GM19468 (cell line): ENCODE data around the gene DYNLT5.
"Not testable (repeated sequence)": the region's sequence is repeated elsewhere in the genome, so short reads cannot be mapped to it uniquely, and the experiment has no call there.

ENCODE experiments used
- ATAC-seq: cut with Tn5 transposase; IDR thresholded peaks from one replicate; pipeline ENCODE4 v1.9.1; 2021; ENCODE audit warnings: mild to moderate bottlenecking, moderate library complexity, moderate number of reproducible peaks; ENCODE audit not compliant: unreplicated experiment; ENCODE audit errors: extremely low read depth

The DYNLT5 gene

DNA sequence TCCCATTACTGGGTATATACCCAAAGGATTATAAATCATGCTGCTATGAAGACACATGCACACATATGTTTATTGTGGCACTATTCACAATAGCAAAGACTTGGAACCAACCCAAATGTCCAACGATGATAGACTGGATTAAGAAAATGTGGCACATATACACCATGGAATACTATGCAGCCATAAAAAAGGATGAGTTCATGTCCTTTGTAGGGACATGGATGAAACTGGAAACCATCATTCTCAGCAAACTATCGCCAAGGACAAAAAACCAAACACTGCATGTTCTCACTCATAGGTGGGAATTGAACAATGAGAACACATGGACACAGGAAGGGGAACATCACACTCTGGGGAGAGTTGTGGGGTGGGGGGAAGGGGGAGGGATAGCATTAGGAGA, 33.5 kb downstream of the DYNLT5 start:
- ATAC-seq = not testable (repeated sequence)

DNA sequence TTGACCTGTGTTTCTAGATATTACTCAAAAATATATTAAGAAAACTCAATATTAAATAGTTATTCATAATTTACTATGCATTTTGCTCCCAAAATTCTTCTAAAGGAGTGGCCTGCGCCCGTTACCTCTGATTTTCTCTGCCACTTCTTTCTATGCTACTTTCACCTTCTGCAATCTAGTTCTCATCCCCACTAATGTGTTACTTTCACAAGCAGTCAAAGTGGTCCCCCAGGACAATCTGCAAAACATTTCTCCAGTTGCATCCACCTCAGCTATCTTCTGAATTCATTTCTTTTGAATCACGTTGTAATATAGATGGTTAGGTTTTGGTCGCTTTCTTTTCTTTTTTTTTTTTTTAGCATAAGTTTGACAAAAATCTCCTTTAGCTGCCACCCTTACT, 35.4 kb downstream of the DYNLT5 start:
- ATAC-seq = no peak

DNA sequence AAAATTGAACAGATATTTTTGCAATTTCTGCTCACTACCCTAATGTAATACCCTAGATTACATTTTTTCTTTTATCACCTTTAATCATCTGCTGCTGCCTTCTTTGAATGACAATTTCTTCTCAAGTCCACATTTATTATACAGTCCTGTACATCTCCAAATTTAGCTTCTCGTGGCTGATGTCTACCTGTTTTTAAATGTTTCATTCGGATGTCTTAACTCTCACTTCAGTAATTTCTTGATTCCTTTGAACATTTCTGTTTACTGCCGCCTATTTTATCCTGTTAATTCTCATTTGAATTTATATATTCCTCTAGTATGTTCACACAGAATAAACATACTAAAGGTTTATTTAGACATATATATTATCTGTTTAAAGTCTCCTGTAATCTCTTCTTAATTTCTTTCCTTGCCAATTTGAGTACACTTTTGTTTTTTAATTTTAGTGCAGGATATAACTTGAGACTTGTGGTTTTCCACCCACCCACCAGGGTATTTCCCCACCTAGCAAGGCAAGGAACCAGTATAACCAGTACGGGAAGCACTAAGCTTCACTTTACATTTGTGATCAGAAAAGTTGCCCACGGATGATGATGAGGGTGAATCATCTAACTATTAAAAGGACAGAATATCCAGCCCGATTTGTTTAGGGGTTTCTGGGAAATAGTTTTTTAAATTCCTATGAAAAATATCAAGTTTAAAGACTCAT, 36.1 kb downstream of the DYNLT5 start:
- ATAC-seq = no peak

DNA sequence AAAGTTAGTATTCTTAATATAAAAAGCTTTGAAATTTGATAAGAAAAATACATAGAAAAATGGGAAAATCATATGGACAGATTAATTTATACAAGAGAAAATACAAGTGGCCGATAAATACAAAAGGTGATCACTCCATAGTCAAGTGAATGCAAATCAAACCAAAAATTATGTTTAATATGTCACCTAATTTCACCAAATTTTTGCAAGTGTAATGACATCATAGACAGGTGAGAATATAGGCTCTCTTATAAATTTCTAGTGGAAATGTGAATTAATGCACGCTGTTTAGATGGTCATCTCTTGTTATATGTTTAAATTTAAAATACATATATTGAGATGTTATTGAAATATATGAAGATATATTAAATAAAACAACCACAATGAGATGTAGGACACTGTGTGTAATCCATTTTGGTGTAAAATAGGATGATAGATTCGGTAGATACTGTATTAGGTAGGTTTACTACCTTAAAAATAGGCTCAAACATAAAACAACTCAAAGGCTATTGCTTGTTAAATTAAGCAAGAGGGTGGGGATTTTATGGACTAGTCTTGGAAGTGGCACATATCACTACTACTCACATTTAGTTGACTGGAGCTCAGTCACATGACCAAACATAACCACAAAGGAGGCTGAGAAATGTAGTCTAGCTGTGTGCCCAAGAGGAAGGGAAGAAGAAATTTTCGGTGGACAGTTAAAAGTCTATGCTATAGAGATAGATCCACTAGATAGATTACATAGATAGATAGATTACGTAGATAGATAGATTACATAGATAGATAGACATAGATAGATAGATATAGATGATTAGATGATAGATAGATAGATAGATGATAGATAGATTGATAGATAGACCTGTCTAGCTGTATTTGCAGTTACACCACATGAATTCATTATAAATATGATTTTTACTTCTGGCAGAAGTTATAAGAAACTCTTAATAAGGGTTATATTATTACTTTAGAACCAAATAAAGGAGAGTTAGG, 39.7 kb downstream of the DYNLT5 start:
- no peak for ATAC-seq

DNA sequence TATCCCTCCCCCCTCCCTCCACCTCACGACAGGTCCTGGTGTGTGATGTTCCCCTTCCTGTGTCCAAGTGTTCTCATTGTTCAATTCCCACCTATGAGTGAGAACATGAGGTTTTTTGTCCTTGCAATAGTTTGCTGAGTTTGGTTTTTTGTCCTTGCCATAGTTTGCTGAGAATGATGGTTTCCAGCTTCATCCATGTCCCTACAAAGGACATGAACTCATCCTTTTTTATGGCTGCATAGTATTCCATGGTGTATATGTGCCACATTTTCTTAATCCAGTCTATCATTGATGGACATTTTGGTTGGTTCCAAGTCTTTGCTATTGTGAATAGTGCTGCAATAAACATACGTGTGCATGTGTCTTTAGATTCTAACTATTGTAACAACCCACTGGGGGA, 43.6 kb downstream of the DYNLT5 start:
- ATAC-seq = not testable (repeated sequence)

DNA sequence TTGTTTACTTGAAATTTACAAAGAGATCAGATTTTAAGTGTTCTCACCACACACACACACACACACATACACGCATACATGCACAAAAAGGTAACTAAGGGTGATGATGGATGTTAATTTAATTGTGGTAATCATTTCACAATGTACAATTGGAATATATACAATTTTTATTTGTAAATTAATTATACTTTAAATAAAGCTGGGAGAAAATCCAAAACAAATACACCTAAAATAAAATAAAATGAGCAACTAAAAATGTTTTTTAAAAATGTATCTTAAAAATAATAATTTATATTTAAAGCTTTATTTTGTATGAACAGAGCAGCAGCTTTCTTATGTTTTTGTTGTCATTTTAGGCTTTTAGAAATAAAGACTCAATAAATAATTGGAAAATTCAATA, 57.0 kb downstream of the DYNLT5 start:
- no peak for ATAC-seq

DNA sequence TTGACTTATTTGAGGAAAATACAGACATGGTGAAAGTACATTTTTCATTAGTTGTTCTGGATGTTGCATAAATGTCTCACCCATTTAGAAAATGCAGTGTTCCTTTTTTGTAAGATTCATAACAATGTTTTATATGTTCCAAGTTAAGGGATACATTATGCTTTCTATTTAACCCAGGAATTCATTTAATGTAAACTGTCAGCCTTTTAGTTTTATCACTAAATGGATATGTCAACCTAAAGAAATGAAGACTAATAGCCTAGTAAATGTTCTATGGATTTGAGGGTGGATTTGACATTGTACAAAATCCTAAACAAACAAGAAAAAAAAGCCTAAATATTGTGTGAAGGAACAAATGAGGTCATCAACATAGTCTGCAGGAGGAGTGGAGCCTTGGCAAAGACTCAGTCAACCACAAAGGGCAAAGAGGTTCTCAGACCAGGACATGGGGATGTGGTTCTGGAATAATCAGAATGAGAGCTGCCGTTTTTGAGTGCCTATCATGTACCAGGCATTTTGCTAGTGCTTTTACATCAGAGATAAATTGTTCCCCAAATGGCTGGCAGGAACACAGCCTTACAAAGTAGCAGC, 57.6 kb downstream of the DYNLT5 start:
- ATAC-seq = no peak

DNA sequence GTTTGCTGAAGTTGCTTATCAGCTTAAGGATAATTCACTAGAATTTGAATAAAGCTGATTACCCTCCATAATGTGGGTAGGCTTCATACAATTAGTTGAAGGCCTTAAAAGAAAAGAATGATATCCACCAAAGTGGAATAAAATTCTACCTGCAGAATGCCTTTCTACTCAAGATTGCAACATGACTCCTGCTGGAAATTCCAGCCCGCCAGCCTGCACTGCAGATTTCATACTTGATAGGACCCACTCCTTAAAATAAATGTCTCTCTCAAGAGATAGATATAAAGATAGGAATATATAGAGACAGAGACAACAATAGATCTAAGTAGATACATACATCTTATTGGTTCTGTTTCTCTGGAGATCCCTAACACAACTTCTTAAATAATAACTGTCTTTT, 72.5 kb downstream of the DYNLT5 start:
- no peak for ATAC-seq
